OCI-LY3 (cell line): Measurements from ENCODE around the gene NSD1.

ENCODE experiments used
- EZH2phosphoT487 ChIP-seq: fragments of 200-600 bp; shearing (Covaris generic); IDR thresholded peaks from 2 replicates; pipeline ENCODE4 v1.6.1; 2018; ENCODE audit warnings: antibody characterized with exemption, mixed run types, low read depth
- TF ChIP-seq, protein P1 (sequence below): fragments of 200-600, 300-600 bp; sonication (generic); IDR thresholded peaks from 2 replicates; pipeline ENCODE4 v1.5.1; 2014; ENCODE audit warnings: antibody characterized with exemption, low read length, low read depth

DNA sequence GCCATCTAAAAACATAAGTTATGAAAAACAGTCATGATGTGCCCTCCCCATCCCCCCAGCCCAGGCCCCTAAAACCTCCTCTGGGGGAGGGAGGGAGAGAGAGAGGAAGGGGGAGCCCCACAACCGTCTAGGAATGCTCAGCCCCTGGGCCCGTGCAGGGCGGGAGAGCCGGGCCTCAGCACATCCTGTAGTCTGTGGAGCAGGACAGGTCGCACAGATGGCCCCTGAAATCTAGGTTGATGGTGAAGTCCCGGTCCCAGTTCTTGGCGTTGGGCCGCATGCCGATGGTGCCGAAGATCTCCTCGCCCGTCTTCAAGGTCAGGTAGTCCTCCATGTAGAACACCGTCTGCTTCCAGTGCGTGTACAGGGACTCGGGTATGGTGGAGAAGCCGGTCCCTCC, 131.8 kb downstream of the NSD1 start:
- TF ChIP-seq, protein P1, sequence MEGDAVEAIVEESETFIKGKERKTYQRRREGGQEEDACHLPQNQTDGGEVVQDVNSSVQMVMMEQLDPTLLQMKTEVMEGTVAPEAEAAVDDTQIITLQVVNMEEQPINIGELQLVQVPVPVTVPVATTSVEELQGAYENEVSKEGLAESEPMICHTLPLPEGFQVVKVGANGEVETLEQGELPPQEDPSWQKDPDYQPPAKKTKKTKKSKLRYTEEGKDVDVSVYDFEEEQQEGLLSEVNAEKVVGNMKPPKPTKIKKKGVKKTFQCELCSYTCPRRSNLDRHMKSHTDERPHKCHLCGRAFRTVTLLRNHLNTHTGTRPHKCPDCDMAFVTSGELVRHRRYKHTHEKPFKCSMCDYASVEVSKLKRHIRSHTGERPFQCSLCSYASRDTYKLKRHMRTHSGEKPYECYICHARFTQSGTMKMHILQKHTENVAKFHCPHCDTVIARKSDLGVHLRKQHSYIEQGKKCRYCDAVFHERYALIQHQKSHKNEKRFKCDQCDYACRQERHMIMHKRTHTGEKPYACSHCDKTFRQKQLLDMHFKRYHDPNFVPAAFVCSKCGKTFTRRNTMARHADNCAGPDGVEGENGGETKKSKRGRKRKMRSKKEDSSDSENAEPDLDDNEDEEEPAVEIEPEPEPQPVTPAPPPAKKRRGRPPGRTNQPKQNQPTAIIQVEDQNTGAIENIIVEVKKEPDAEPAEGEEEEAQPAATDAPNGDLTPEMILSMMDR: no peak
- no peak for TF ChIP-seq EZH2phosphoT487
